HG03280 (cell line): Measurements from ENCODE around the gene TRIM41.
"Not testable (repeated sequence)": the region's sequence is repeated elsewhere in the genome, so short reads cannot be mapped to it uniquely, and the experiment has no call there.

Source experiments
- ATAC-seq: cut with Tn5 transposase; IDR thresholded peaks from one replicate; pipeline ENCODE4 v1.9.1; 2021; ENCODE audit warnings: mild to moderate bottlenecking, moderate library complexity; ENCODE audit not compliant: unreplicated experiment

Gene TRIM41

GRCh38 chr5:181223058-181223728, at the start of gene TRIM41:
Gene TRIM41, plus strand, starts transcription at chr5:181223281. Its CDS starts 719 bp downstream, at chr5:181224000.
- ATAC-seq: peak; percentile 61

- ATAC-seq: peak; percentile 37
These were observed 49.4 kb upstream of the TRIM41 start for GRCh38 chr5:181173420-181174342.

- no peak for ATAC-seq
These were observed 46.7 kb upstream of the TRIM41 start for GRCh38 chr5:181176254-181176952.

- not testable (repeated sequence) for ATAC-seq
These were observed 45.5 kb upstream of the TRIM41 start for GRCh38 chr5:181177559-181177958.

- peak; percentile 62 for ATAC-seq
These were observed 41.2 kb upstream of the TRIM41 start for GRCh38 chr5:181181650-181182565.

GRCh38 chr5:181182651-181183050, 40.4 kb upstream of the TRIM41 start:
- ATAC-seq: no peak

- no peak for ATAC-seq
These were observed 38.2 kb upstream of the TRIM41 start for GRCh38 chr5:181184845-181185216.

GRCh38 chr5:181185560-181185959, 37.5 kb upstream of the TRIM41 start:
- no peak for ATAC-seq

- no peak for ATAC-seq
These were observed 37.1 kb upstream of the TRIM41 start for GRCh38 chr5:181186022-181186421.

GRCh38 chr5:181186986-181187499, 36.0 kb upstream of the TRIM41 start:
- ATAC-seq: no peak

GRCh38 chr5:181187500-181188213, 35.4 kb upstream of the TRIM41 start:
- ATAC-seq: no peak

GRCh38 chr5:181188700-181189362, 34.2 kb upstream of the TRIM41 start:
- ATAC-seq: no peak

GRCh38 chr5:181189363-181189961, 33.6 kb upstream of the TRIM41 start:
- no peak for ATAC-seq

- no peak for ATAC-seq
These were observed 32.9 kb upstream of the TRIM41 start for GRCh38 chr5:181189962-181190710.

- peak; percentile 4 for ATAC-seq
These were observed 32.2 kb upstream of the TRIM41 start for GRCh38 chr5:181190711-181191525.

- peak; percentile 65 for ATAC-seq
These were observed 31.4 kb upstream of the TRIM41 start for GRCh38 chr5:181191526-181192336.
